DND-41 (cell line): ENCODE results near the gene RSPRY1.

ENCODE experiments used
- ATAC-seq: fragments of 200-7000 bp; cut with Tn5 transposase; 3 replicates; pipeline ENCODE4 v1.9.1; 2021; ENCODE audit warnings: low read depth; ENCODE audit not compliant: insufficient read depth
- DNase-seq: peaks from one replicate; pipeline ENCODE4 v3.0.0-alpha.2; 2020
- H2AFZ ChIP-seq: 2 replicates; pipeline ENCODE4 v1.6.0; 2012; ENCODE audit warnings: low read depth, low read length
- H3K27ac ChIP-seq: 2 replicates; pipeline ENCODE4 v1.5.1; 2012; ENCODE audit warnings: low read length, inconsistent platforms
- H3K27me3 ChIP-seq: fragments of 200-600 bp; sonication (generic); 2 replicates; pipeline ENCODE4 v1.6.0; 2012; ENCODE audit warnings: low read length, mild to moderate bottlenecking, inconsistent platforms; ENCODE audit not compliant: insufficient read depth, poor library complexity
- H3K36me3 ChIP-seq: 2 replicates; pipeline ENCODE4 v1.5.1; 2012; ENCODE audit warnings: low read length, inconsistent platforms; ENCODE audit not compliant: insufficient read depth
- H3K4me1 ChIP-seq: 2 replicates; pipeline ENCODE4 v1.5.1; 2012; ENCODE audit warnings: mild to moderate bottlenecking, low read length; ENCODE audit not compliant: insufficient read depth
- H3K4me2 ChIP-seq: 2 replicates; pipeline ENCODE4 v1.6.0; 2012; ENCODE audit warnings: mild to moderate bottlenecking, moderate library complexity, low read length, inconsistent platforms; ENCODE audit not compliant: insufficient read depth
- H3K4me3 ChIP-seq, 2 experiments: fragments of 200-600 bp in 1 of 2; shearing (Covaris generic) in 1 of 2; 2 replicates each; pipeline ENCODE4 v1.5.1; 2012 to 2016; ENCODE audit warnings: inconsistent platforms in 2 of 2, low read length in 2 of 2, mild to moderate bottlenecking in 2 of 2, low read depth in 1 of 2, moderate library complexity in 1 of 2
- H3K79me2 ChIP-seq: 2 replicates; pipeline ENCODE4 v1.6.0; 2012; ENCODE audit warnings: low read length, inconsistent platforms; ENCODE audit not compliant: insufficient read depth
- H3K9ac ChIP-seq: 2 replicates; pipeline ENCODE4 v1.6.0; 2012; ENCODE audit warnings: low read depth, mild to moderate bottlenecking, inconsistent platforms, low read length, moderate library complexity
- H3K9me3 ChIP-seq: 2 replicates; pipeline ENCODE4 v1.5.1; 2012; ENCODE audit warnings: low read length, moderate library complexity, mild to moderate bottlenecking, inconsistent platforms; ENCODE audit not compliant: insufficient read depth, severe bottlenecking
- H4K20me1 ChIP-seq: 2 replicates; pipeline ENCODE4 v1.6.0; 2012; ENCODE audit warnings: low read length; ENCODE audit not compliant: insufficient read depth
- CTCF ChIP-seq: IDR thresholded peaks from 2 replicates; pipeline ENCODE4 v1.5.1; 2012; ENCODE audit warnings: borderline replicate concordance, low read length, moderate library complexity, mild to moderate bottlenecking; ENCODE audit not compliant: poor library complexity, severe bottlenecking; ENCODE audit errors: extremely low read depth
- EZH2 ChIP-seq: IDR thresholded peaks from 3 replicates; pipeline ENCODE4 v1.6.1; 2012; ENCODE audit warnings: borderline replicate concordance, low read depth, mild to moderate bottlenecking, moderate library complexity, low read length, inconsistent platforms; ENCODE audit not compliant: severe bottlenecking

RSPRY1 gene

GRCh38 chr16:57240851-57241250 lies 54.7 kb downstream of the RSPRY1 start:
- H2AFZ ChIP-seq: no peak overlapping the region
- H3K4me2 ChIP-seq: no peak overlapping the region
- H3K27me3 ChIP-seq: no peaks in the 10 kb centered on the region
- peaks cover 19% of the 10 kb centered on the region for H3K36me3 ChIP-seq
- ATAC-seq (no peak), DNase-seq (no peak)
- no peaks in the 10 kb centered on the region for H3K9me3 ChIP-seq
- H3K79me2 ChIP-seq: no peaks in the 10 kb centered on the region
- no peak overlapping the region for H3K4me3 ChIP-seq
- TF ChIP-seq EZH2: no peak
- no peak for TF ChIP-seq CTCF
- peaks cover 14% of the 10 kb centered on the region for H3K4me1 ChIP-seq
- H3K27ac ChIP-seq: no peak overlapping the region
- H3K9ac ChIP-seq: no peak overlapping the region
- no peaks in the 10 kb centered on the region for H4K20me1 ChIP-seq

GRCh38 chr16:57242650-57243049 lies 56.5 kb downstream of the RSPRY1 start:
- ATAC-seq (no peak), DNase-seq (no peak)
- Histone ChIP-seq H3K9ac (no peak overlapping the region), H4K20me1 (no peaks in the 10 kb centered on the region), H3K9me3 (no peaks in the 10 kb centered on the region), H2AFZ (no peak overlapping the region), H3K27me3 (no peaks in the 10 kb centered on the region), H3K36me3 (peaks cover 12% of the 10 kb centered on the region; the same call in 1 of the 2 replicates), H3K4me2 (no peak overlapping the region), H3K4me1 (peaks cover 19% of the 10 kb centered on the region), H3K4me3 (no peak overlapping the region), H3K27ac (no peak overlapping the region), H3K79me2 (no peaks in the 10 kb centered on the region)
- TF ChIP-seq CTCF: no peak
- no peak for TF ChIP-seq EZH2

- ATAC-seq (peak; percentile 55), DNase-seq (no peak)
- Histone ChIP-seq H3K4me2 (peak overlapping the region; percentile 74), H3K9ac (peak overlapping the region; percentile 76), H3K27me3 (no peaks in the 10 kb centered on the region), H3K4me1 (peaks cover 19% of the 10 kb centered on the region), H3K79me2 (no peaks in the 10 kb centered on the region), H3K36me3 (peaks cover 6% of the 10 kb centered on the region), H3K27ac (peak overlapping the region; percentile 66), H4K20me1 (no peaks in the 10 kb centered on the region), H2AFZ (peak overlapping the region; percentile 91), H3K9me3 (no peaks in the 10 kb centered on the region), H3K4me3 (peak overlapping the region; percentile 14 to 87; a peak in 3 of 4 replicates)
- TF ChIP-seq EZH2: no peak
- no peak for TF ChIP-seq CTCF
Observed at GRCh38 chr16:57244463-57244766, 58.3 kb downstream of the RSPRY1 start.

GRCh38 chr16:57244767-57245471 lies 58.8 kb downstream of the RSPRY1 start, which contains the start of gene ARL2BP:
TSS of gene ARL2BP (plus strand) at chr16:57245259. CDS start at chr16:57245368, 109 bp downstream.
- no peaks in the 10 kb centered on the region for H3K79me2 ChIP-seq
- H3K4me2 ChIP-seq: peak within 1 kb of the TSS; percentile 74
- H3K4me1 ChIP-seq: peaks cover 19% of the 10 kb centered on the region
- peak within 1 kb of the TSS; percentile 76 for H3K9ac ChIP-seq
- DNase-seq (peak; percentile 97), ATAC-seq (peak; percentile 98)
- no peaks in the 10 kb centered on the region for H3K27me3 ChIP-seq
- H3K9me3 ChIP-seq: no peaks in the 10 kb centered on the region
- H2AFZ ChIP-seq: peak within 1 kb of the TSS; percentile 91
- H3K36me3 ChIP-seq: peaks cover 11% of the 10 kb centered on the region
- no peaks in the 10 kb centered on the region for H4K20me1 ChIP-seq
- TF ChIP-seq CTCF: peak; percentile 40
- TF ChIP-seq EZH2: no peak
- H3K4me3 ChIP-seq: peak within 1 kb of the TSS; percentile 84 to 87
- H3K27ac ChIP-seq: peak within 1 kb of the TSS; percentile 66
